GM21515 (cell line): Measurements from ENCODE around the gene LIMS2.

Experiments
- ATAC-seq: cut with Tn5 transposase; IDR thresholded peaks from one replicate; pipeline ENCODE4 v1.9.1; 2021; ENCODE audit not compliant: unreplicated experiment

LIMS2 gene

GRCh38 chr2:127634626-127635379, 40.5 kb downstream of the LIMS2 start:
- no peak for ATAC-seq

GRCh38 chr2:127634066-127634617, 41.2 kb downstream of the LIMS2 start:
- no peak for ATAC-seq

- no peak for ATAC-seq
Measured at GRCh38 chr2:127633556-127634065, 41.7 kb downstream of the LIMS2 start.

- no peak for ATAC-seq
Measured at GRCh38 chr2:127632592-127633489, 42.5 kb downstream of the LIMS2 start.

- ATAC-seq: no peak
Measured at GRCh38 chr2:127631997-127632581, 43.2 kb downstream of the LIMS2 start.

- ATAC-seq: no peak
Measured at GRCh38 chr2:127631541-127631996, 43.8 kb downstream of the LIMS2 start.

GRCh38 chr2:127630864-127631540, 44.3 kb downstream of the LIMS2 start:
- ATAC-seq: no peak

- no peak for ATAC-seq
Measured at GRCh38 chr2:127630096-127630863, 45.0 kb downstream of the LIMS2 start.

- no peak for ATAC-seq
Measured at GRCh38 chr2:127629637-127630036, 45.7 kb downstream of the LIMS2 start.

GRCh38 chr2:127628767-127629614, 46.3 kb downstream of the LIMS2 start:
- ATAC-seq: no peak

GRCh38 chr2:127627740-127628571, 47.4 kb downstream of the LIMS2 start:
- no peak for ATAC-seq

GRCh38 chr2:127626917-127627739, 48.2 kb downstream of the LIMS2 start:
- ATAC-seq: no peak

- no peak for ATAC-seq
Measured at GRCh38 chr2:127626175-127626574, 49.2 kb downstream of the LIMS2 start.

GRCh38 chr2:127625572-127625951, 49.8 kb downstream of the LIMS2 start:
- no peak for ATAC-seq

GRCh38 chr2:127624756-127625571, 50.4 kb downstream of the LIMS2 start:
- no peak for ATAC-seq

GRCh38 chr2:127624320-127624755, 51.0 kb downstream of the LIMS2 start:
- no peak for ATAC-seq
